Measurements from ENCODE around the gene CHST11. TPM values are rescaled to one million over a fixed set of nuclear protein-coding genes. Genes with fewer than 3 reads are reported as not detected.
"Not testable (repeated sequence)": the region's sequence is repeated elsewhere in the genome, so short reads cannot be mapped to it uniquely, and the experiment has no call there.

Gene CHST11
- total and polyA plus RNA-seq, 8 donors = 11.1 to 56.9 (median 14.8) TPM

DNA sequence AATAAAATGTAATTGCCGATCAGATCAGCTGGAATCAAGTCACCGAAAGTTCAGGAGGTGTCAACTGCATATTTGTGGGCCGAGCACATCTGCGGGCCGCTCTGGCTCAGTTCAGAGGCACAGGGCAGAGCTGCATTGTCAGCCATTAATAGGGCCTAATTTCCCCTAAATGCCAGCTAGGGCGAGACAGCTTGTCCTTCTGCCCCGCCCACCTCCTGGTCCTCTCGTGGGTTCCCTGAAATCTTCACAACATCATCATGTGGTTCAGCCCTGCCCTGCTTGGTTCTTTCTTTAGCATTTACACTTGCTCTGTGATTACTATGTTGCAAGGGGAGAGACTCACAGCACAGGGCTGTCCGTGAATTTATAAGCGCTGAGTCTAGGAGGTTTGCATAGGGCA, 148.9 kb downstream of the CHST11 start:
- peak; percentile 50 for ATAC-seq

DNA sequence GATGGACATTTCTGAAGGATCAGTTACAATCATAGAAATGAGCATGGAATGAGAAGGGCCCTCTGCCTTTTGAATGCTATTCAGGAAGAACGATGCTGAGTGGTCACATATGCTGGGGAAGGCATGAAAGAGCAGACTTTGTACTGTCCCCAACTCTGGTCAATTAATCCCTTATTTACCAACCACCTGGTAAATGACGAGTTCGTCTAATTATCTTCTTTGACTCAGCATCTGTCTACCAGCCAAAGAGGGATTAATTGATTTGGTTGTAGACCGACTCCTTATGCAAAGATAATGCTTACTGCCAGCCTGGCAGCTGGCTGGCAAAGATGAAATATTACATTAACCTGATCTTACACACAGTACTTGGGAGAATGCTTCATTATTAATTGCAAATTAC, 152.2 kb downstream of the CHST11 start:
- peaks cover 7 to 60% of the 10 kb centered on the region in 2 donors for H3K4me1 ChIP-seq
- no peak for ATAC-seq
- DNase-seq = no peak
- TF ChIP-seq, protein P1, sequence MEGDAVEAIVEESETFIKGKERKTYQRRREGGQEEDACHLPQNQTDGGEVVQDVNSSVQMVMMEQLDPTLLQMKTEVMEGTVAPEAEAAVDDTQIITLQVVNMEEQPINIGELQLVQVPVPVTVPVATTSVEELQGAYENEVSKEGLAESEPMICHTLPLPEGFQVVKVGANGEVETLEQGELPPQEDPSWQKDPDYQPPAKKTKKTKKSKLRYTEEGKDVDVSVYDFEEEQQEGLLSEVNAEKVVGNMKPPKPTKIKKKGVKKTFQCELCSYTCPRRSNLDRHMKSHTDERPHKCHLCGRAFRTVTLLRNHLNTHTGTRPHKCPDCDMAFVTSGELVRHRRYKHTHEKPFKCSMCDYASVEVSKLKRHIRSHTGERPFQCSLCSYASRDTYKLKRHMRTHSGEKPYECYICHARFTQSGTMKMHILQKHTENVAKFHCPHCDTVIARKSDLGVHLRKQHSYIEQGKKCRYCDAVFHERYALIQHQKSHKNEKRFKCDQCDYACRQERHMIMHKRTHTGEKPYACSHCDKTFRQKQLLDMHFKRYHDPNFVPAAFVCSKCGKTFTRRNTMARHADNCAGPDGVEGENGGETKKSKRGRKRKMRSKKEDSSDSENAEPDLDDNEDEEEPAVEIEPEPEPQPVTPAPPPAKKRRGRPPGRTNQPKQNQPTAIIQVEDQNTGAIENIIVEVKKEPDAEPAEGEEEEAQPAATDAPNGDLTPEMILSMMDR (IDR thresholded peaks at IDR 0.05) = no peak
- no peaks in the 10 kb centered on the region for H3K27me3 ChIP-seq
- no peak overlapping the region for H3K4me3 ChIP-seq
- intact Hi-C loops (cut with DNase I) = no loop called here
- no peaks in the 10 kb centered on the region for H3K9me3 ChIP-seq
- H3K27ac ChIP-seq = no peak overlapping the region
- peaks cover 0 to 4% of the 10 kb centered on the region in 2 donors for H3K36me3 ChIP-seq

More for the DNA sequence above, 148.9 kb downstream of the CHST11 start:
- TF ChIP-seq, protein P1 (IDR thresholded peaks at IDR 0.05) = no peak
- Histone ChIP-seq H3K4me1 (peaks cover 25 to 75% of the 10 kb centered on the region in 2 donors), H3K36me3 (no peaks in the 10 kb centered on the region), H3K27me3 (no peaks in the 10 kb centered on the region), H3K9me3 (no peaks in the 10 kb centered on the region), H3K27ac (peak overlapping the region; percentile 70 to 91), H3K4me3 (no peak overlapping the region)
- DNase-seq = peak in 2 of 4 donors; percentile 81 to 82
- intact Hi-C loops (cut with DNase I) = no loop called here

DNA sequence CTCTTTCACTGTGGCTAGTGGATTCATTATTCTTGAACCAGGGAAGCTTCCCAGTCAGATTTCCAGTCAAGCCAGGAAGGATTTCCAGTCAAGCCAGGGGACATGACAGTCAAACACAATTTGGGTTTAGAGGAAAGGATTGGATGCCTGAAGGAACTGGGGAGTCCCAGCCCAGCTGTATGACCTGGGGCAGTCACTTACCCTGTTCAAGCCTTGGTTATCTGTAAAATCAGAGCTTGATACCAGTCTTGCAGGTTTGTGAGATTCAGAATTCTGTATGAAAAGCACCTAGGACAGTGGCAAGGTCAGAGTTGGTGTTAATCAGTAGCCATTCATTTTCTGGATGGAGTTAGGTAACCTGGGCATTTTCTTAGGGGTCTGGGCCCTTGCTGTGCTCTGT, 152.7 kb downstream of the CHST11 start:
- H3K36me3 ChIP-seq = peaks cover 0 to 4% of the 10 kb centered on the region in 2 donors
- H3K27me3 ChIP-seq = no peaks in the 10 kb centered on the region
- H3K4me3 ChIP-seq = no peak overlapping the region
- ATAC-seq (no peak), DNase-seq (no peak)
- H3K27ac ChIP-seq = no peak overlapping the region
- TF ChIP-seq, protein P1 (IDR thresholded peaks at IDR 0.05) = no peak
- H3K9me3 ChIP-seq = no peaks in the 10 kb centered on the region
- intact Hi-C loops (cut with DNase I) = no loop called here
- peaks cover 2 to 57% of the 10 kb centered on the region in 2 donors for H3K4me1 ChIP-seq

DNA sequence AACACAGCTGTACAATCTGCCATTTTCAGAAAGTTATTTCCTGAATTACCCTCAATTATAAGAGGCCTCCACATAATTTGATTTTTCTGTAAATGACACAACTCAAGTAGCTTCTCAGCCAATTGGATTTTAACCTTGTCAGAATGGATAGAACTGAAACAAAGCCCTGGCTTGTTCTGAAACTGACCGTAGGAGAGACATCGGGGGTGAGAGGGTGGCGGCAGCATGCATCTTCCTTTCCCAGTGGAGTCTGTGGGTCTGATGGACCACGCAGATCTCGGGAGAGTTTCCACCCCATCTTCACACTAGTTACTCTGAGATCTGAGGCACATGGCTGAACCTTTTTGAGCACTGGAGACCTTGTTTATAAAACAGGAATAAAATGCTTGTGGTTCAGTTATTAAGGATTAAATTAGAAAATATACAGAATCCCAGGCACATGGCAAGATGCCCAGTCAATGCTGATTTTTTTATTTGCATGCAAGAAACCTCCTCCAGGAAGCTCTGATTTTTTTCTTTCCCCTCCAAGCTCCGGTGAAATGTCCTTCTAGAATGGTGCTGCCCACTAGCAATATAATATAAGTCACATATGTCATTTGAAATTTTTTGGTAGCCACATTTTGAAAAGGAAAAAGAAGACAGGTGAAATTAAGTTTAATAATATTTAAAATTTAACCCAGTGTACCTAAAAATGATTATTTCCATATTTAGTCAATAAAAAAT, 153.9 kb downstream of the CHST11 start:
- peaks cover 0 to 48% of the 10 kb centered on the region in 2 donors for H3K4me1 ChIP-seq
- H3K9me3 ChIP-seq = no peaks in the 10 kb centered on the region
- ATAC-seq (no peak), DNase-seq (no peak)
- H3K27ac ChIP-seq = no peak overlapping the region
- intact Hi-C loops (cut with DNase I) = no loop called here
- H3K36me3 ChIP-seq = peaks cover 0 to 4% of the 10 kb centered on the region in 2 donors
- TF ChIP-seq, protein P1 (IDR thresholded peaks at IDR 0.05) = no peak
- H3K27me3 ChIP-seq = no peaks in the 10 kb centered on the region
- no peak overlapping the region for H3K4me3 ChIP-seq

DNA sequence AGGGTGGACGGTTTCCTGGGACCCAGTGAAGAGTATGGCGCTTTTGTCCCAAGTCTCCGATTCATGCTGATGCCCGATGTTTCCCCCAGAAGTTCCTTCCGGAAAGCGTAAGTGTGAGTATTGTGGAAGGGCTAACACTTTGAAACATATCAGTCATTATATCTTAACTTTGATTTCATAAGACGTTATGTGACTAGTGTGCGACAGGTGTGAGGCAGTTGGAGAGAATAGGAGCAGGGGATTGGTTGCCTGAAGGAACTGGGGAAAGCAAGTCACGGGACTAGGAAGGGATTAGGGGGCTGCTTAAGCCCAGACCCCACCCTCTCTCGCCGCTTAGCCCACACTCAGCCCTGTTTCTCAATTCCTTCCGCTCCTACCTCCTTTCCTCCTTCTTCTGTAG, 154.9 kb downstream of the CHST11 start:
- no peak overlapping the region for H3K27ac ChIP-seq

DNA sequence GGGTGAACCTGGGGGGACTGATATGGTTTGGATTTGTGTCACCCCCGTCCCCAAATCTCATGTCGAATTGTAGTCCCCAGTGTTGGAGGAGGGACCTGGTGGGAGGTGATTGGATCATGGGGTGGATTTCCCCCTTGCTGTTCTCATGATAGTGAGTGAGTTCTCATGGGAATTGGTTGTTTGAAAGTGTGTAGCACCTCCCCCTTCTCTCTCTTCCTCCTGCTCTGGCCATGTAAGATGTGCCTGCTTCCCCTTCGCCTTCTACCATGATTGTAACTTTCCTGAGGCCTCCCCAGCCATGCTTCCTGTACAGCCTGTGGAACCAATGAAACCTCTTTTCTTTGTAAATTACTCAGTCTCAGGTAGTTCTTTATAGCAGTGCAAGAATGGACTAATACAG, 156.6 kb downstream of the CHST11 start:
- DNase-seq; H3K27me3 ChIP-seq; H3K4me3 ChIP-seq; H3K9me3 ChIP-seq; H3K36me3 ChIP-seq; ATAC-seq; intact Hi-C loops (cut with DNase I): not testable (repeated sequence)
- Histone ChIP-seq H3K27ac (peak overlapping the region in 1 of 2 donors; percentile 28), H3K4me1 (peaks cover 0 to 30% of the 10 kb centered on the region in 2 donors)

More for the DNA sequence above, 154.9 kb downstream of the CHST11 start:
- H3K4me3 ChIP-seq = no peak overlapping the region
- no peaks in the 10 kb centered on the region for H3K9me3 ChIP-seq
- peaks cover 0 to 4% of the 10 kb centered on the region in 2 donors for H3K36me3 ChIP-seq
- H3K27me3 ChIP-seq = no peaks in the 10 kb centered on the region
- H3K4me1 ChIP-seq = peaks cover 0 to 38% of the 10 kb centered on the region in 2 donors
- TF ChIP-seq, protein P1 (IDR thresholded peaks at IDR 0.05) = no peak
- DNase-seq = no peak
- no peak for ATAC-seq
- intact Hi-C loops (cut with DNase I) = no loop called here

All from left lung (tissue), 10 donors.